Activated CD8-positive, alpha-beta memory T cell treated with anti-CD3 and anti-CD28 coated beads, Interleukin-2, amount 50 U/mL, for 1 hour (primary cell): Measurements from ENCODE around the gene SOX6.

Experiments
- DNase-seq: peaks from one replicate; pipeline ENCODE4 v3.0.0-alpha.2; 2020; ENCODE audit errors: extremely low read depth

SOX6 gene

GRCh38 chr11:16191212-16191867, 165.0 kb downstream of the SOX6 start:
- DNase-seq, result no peak

- no peak for DNase-seq
Measured at GRCh38 chr11:16186680-16187079, 169.7 kb downstream of the SOX6 start.

GRCh38 chr11:16185042-16185441, 171.3 kb downstream of the SOX6 start:
- no peak for DNase-seq

GRCh38 chr11:16184588-16184987, 171.8 kb downstream of the SOX6 start:
- no peak for DNase-seq

- DNase-seq, result no peak
Measured at GRCh38 chr11:16182553-16182952, 173.8 kb downstream of the SOX6 start.

- DNase-seq, result no peak
Measured at GRCh38 chr11:16180868-16181267, 175.5 kb downstream of the SOX6 start.

GRCh38 chr11:16179676-16180075, 176.7 kb downstream of the SOX6 start:
- no peak for DNase-seq

- DNase-seq, result no peak
Measured at GRCh38 chr11:16178273-16178672, 178.1 kb downstream of the SOX6 start.

GRCh38 chr11:16177688-16178087, 178.7 kb downstream of the SOX6 start:
- no peak for DNase-seq

- no peak for DNase-seq
Measured at GRCh38 chr11:16173798-16174197, 182.5 kb downstream of the SOX6 start.

GRCh38 chr11:16171882-16172281, 184.5 kb downstream of the SOX6 start:
- no peak for DNase-seq

GRCh38 chr11:16169956-16170847, 186.1 kb downstream of the SOX6 start:
- no peak for DNase-seq

- no peak for DNase-seq
Measured at GRCh38 chr11:16169541-16169940, 186.8 kb downstream of the SOX6 start.

GRCh38 chr11:16167706-16168487, 188.4 kb downstream of the SOX6 start:
- no peak for DNase-seq

- no peak for DNase-seq
Measured at GRCh38 chr11:16166571-16166970, 189.8 kb downstream of the SOX6 start.

- DNase-seq, result no peak
Measured at GRCh38 chr11:16160146-16160545, 196.2 kb downstream of the SOX6 start.

GRCh38 chr11:16158426-16158994, 197.8 kb downstream of the SOX6 start:
- DNase-seq, result no peak

GRCh38 chr11:16157327-16157726, 199.0 kb downstream of the SOX6 start:
- no peak for DNase-seq

GRCh38 chr11:16155448-16155847, 200.9 kb downstream of the SOX6 start:
- no peak for DNase-seq

GRCh38 chr11:16154715-16155396, 201.5 kb downstream of the SOX6 start:
- DNase-seq, result no peak

- DNase-seq, result no peak
Measured at GRCh38 chr11:16153951-16154350, 202.4 kb downstream of the SOX6 start.
